IMR-90 (cell line): ENCODE results near the gene LDLRAD4. TPM values are rescaled to one million over a fixed set of nuclear protein-coding genes. Genes with fewer than 3 reads are reported as not detected.
A peak's percentile ranks its signal among the peaks of the same experiment; 100 is the strongest.

Experiments
- ATAC-seq: fragments of 200-7000 bp; cut with Tn5 transposase; 2 replicates; pipeline ENCODE4 v1.9.1; 2020; ENCODE audit warnings: low read depth, mild to moderate bottlenecking, moderate library complexity
- BruUV-seq: library from RNA; stranded (reverse); fragments of 400-500 nt; replicated peaks from 2 replicates; lab custom pipeline; 2021; lab: Mats Ljungman, UMichigan
- CTCF ChIA-PET: fragments of 300-600 bp; formaldehyde crosslinking; extraction: SDS; loops from one replicate; lab custom pipeline; 2021; ENCODE audit warnings: antibody characterized with exemption; lab: Yijun Ruan, JAX
- POLR2A ChIA-PET: fragments of 300-600 bp; sonication (Branson Sonifier 250); formaldehyde crosslinking; loops from one replicate; lab custom pipeline; 2022; ENCODE audit warnings: antibody characterized with exemption; ENCODE audit not compliant: unreplicated experiment; lab: Charles Lee
- DNase-seq: peaks from one replicate; pipeline ENCODE4 v3.0.0; 2013
- H2AFZ ChIP-seq: replicated peaks from 2 replicates; pipeline ENCODE3; 2013; ENCODE audit warnings: low read length, mild to moderate bottlenecking; ENCODE audit not compliant: poor library complexity
- H2AK5ac ChIP-seq: 2 replicates; pipeline ENCODE4 v1.6.1; 2013; ENCODE audit warnings: low read depth, low read length, inconsistent platforms
- H2AK9ac ChIP-seq: replicated peaks from 2 replicates; pipeline ENCODE3; 2013; ENCODE audit warnings: mild to moderate bottlenecking, low read depth, low read length, moderate library complexity; ENCODE audit not compliant: poor library complexity
- H2BK120ac ChIP-seq: 2 replicates; pipeline ENCODE4 v1.6.1; 2013; ENCODE audit warnings: low read depth, low read length, inconsistent platforms
- H2BK15ac ChIP-seq: 3 replicates; pipeline ENCODE4 v1.6.1; 2013; ENCODE audit warnings: low read depth, low read length, inconsistent platforms
- H2BK20ac ChIP-seq: 2 replicates; pipeline ENCODE4 v1.6.1; 2013; ENCODE audit warnings: low read depth, mild to moderate bottlenecking, inconsistent platforms, low read length, moderate library complexity
- H2BK5ac ChIP-seq: 2 replicates; pipeline ENCODE4 v1.6.1; 2013; ENCODE audit warnings: mild to moderate bottlenecking, low read depth, low read length, inconsistent platforms; ENCODE audit not compliant: poor library complexity, severe bottlenecking
- H3K14ac ChIP-seq: replicated peaks from 2 replicates; pipeline ENCODE4 v1.6.1; 2013; ENCODE audit warnings: low read depth, low read length, inconsistent platforms
- H3K18ac ChIP-seq: 2 replicates; pipeline ENCODE4 v1.6.1; 2013; ENCODE audit warnings: low read depth, low read length, control low read depth
- H3K23ac ChIP-seq: 2 replicates; pipeline ENCODE4 v1.6.1; 2013; ENCODE audit warnings: low read depth, low read length, inconsistent platforms
- H3K27ac ChIP-seq: 2 replicates; pipeline ENCODE4 v1.5.1; 2013; ENCODE audit warnings: mild to moderate bottlenecking, control low read depth, low read length; ENCODE audit not compliant: insufficient read depth
- H3K27me3 ChIP-seq: 2 replicates; pipeline ENCODE4 v1.6.1; 2013; ENCODE audit warnings: low read length; ENCODE audit not compliant: control insufficient read depth, insufficient read depth
- H3K36me3 ChIP-seq: 2 replicates; pipeline ENCODE4 v1.6.1; 2013; ENCODE audit warnings: low read length, mixed read lengths; ENCODE audit not compliant: control insufficient read depth, insufficient read depth
- H3K4ac ChIP-seq: 2 replicates; pipeline ENCODE4 v1.6.1; 2013; ENCODE audit warnings: low read depth, low read length, inconsistent platforms
- H3K4me1 ChIP-seq: 2 replicates; pipeline ENCODE4 v1.6.1; 2013; ENCODE audit warnings: low read length, mixed read lengths; ENCODE audit not compliant: control insufficient read depth, insufficient read depth
- H3K4me2 ChIP-seq: 2 replicates; pipeline ENCODE4 v1.6.1; 2013; ENCODE audit warnings: low read depth, mild to moderate bottlenecking, control low read depth, low read length, moderate library complexity
- H3K4me3 ChIP-seq: 2 replicates; pipeline ENCODE4 v1.5.1; 2013; ENCODE audit warnings: low read depth, mild to moderate bottlenecking, control low read depth, low read length, moderate library complexity; ENCODE audit not compliant: insufficient read depth
- H3K56ac ChIP-seq: 2 replicates; pipeline ENCODE4 v1.6.1; 2013; ENCODE audit warnings: low read length, inconsistent platforms; ENCODE audit not compliant: insufficient read depth; ENCODE audit errors: extremely low read depth
- H3K79me1 ChIP-seq, 2 experiments: 2 replicates each; pipeline ENCODE4 v1.6.1; 2013; ENCODE audit warnings: low read length in 2 of 2, inconsistent platforms in 1 of 2, low read depth in 1 of 2
- H3K9ac ChIP-seq: 2 replicates; pipeline ENCODE4 v1.6.1; 2013; ENCODE audit warnings: low read depth, low read length, control low read depth
- H3K9me1 ChIP-seq: 2 replicates; pipeline ENCODE4 v1.6.1; 2013; ENCODE audit warnings: low read length, inconsistent platforms; ENCODE audit not compliant: insufficient read depth
- H3K9me3 ChIP-seq: 2 replicates; pipeline ENCODE4 v1.6.1; 2013; ENCODE audit warnings: low read length; ENCODE audit not compliant: control insufficient read depth, insufficient read depth
- H4K20me1 ChIP-seq: 2 replicates; pipeline ENCODE4 v1.6.1; 2013; ENCODE audit warnings: low read length, inconsistent platforms; ENCODE audit not compliant: insufficient read depth
- H4K5ac ChIP-seq: 2 replicates; pipeline ENCODE4 v1.6.1; 2013; ENCODE audit warnings: mild to moderate bottlenecking, low read depth, low read length, control low read depth
- H4K8ac ChIP-seq, 2 experiments: 2 replicates each; pipeline ENCODE4 v1.6.1; 2013; ENCODE audit warnings: low read depth in 2 of 2, low read length in 2 of 2, control low read depth in 1 of 2, inconsistent platforms in 1 of 2
- H4K91ac ChIP-seq: 2 replicates; pipeline ENCODE4 v1.6.1; 2013; ENCODE audit warnings: low read depth, low read length, inconsistent platforms; ENCODE audit not compliant: insufficient read depth
- MAZ ChIP-seq: IDR thresholded peaks from 2 replicates; pipeline ENCODE4 v1.6.1; 2012; ENCODE audit warnings: low read depth, mild to moderate bottlenecking, low read length, improper control_type of control experiment, moderate library complexity, borderline replicate concordance
- POLR2A ChIP-seq: IDR thresholded peaks from 2 replicates; pipeline ENCODE4 v1.6.1; 2012; ENCODE audit warnings: mild to moderate bottlenecking, low read depth, low read length
- RAD21 ChIP-seq: IDR thresholded peaks from 2 replicates; pipeline ENCODE4 v1.6.1; 2012; ENCODE audit warnings: low read length, improper control_type of control experiment
- RFX5 ChIP-seq: IDR thresholded peaks from 2 replicates; pipeline ENCODE4 v1.8.0; 2012; ENCODE audit warnings: low read depth, mild to moderate bottlenecking, low read length, moderate library complexity
- WGBS, 2 experiments: methylation state at CpG; one replicate each; pipeline versions ENCODE4 v1.1.5 to v1.1.7; 2013; ENCODE audit warnings: missing lambda C conversion rate in 2 of 2; ENCODE audit not compliant: insufficient read length in 1 of 2; ENCODE audit errors: extremely low coverage in 2 of 2; 5-methylcytosine and 5-hydroxymethylcytosine counted together
- dilution Hi-C: fragments of 300-500 bp; cut with HindIII; formaldehyde crosslinking; loops from one replicate; pipeline ENCODE4 v1.14.3; 2018; ENCODE audit warnings: low sequenced_read_pairs; ENCODE audit not compliant: unreplicated experiment
- in situ Hi-C: fragments of 300-500 bp; cut with MboI; formaldehyde crosslinking; loops from 3 replicates; pipeline ENCODE4 v1.14.3; 2019; ENCODE audit warnings: low sequenced_read_pairs, inconsistent platforms, mixed read lengths
- intact Hi-C: fragments of 100-400 bp; cut with micrococcal nuclease; formaldehyde crosslinking; loops from 2 replicates; pipeline ENCODE4 v1.10.0; 2022
- polyA plus RNA-seq, 3 experiments: library from polyadenylated mRNA; depleted of rRNA; stranded (reverse); fragments of >200 nt; gene quantifications; 2 replicates each; pipeline ENCODE4 v1.2.3, GENCODE V29; 2012; ENCODE audit warnings: low replicate concordance in 1 of 3
- total RNA-seq: library from RNA; depleted of rRNA; stranded (reverse); fragments of >200 nt; gene quantifications from 2 replicates; pipeline ENCODE4 v1.2.3, GENCODE V29; 2012
- TF ChIP-seq, protein P1 (sequence below): conservative IDR thresholded peaks from 2 replicates; pipeline ENCODE4 v1.5.1; 2012; ENCODE audit warnings: mild to moderate bottlenecking, low read depth, low read length, improper control_type of control experiment

The LDLRAD4 gene
- total and polyA plus RNA-seq, 2 of the 4 experiments (the other 2 are of a cell fraction), result not detected

DNA sequence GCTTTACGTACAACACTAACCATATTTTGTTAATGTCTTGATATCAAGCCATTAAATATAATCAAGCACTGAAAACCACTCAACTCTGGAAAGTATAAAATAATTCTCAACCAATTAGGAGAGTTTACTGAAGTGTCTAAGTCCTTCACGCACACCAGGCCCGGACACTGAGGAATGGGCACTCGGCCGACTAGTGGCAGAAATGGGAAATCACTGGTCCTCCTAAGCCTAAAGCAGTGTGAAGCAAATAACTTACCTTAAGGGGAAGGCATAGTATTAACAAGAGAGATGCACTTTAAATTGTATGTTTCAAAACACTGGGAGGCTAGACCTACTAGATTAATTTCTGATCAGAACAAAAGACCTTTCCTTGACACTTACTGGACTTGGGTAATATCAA is 462.1 kb downstream of the LDLRAD4 start:
- H3K9ac ChIP-seq, result no peak overlapping the region
- H3K14ac ChIP-seq, result no peak overlapping the region
- no peaks in the 10 kb centered on the region for H3K4me1 ChIP-seq
- BruUV-seq, result no TSS peak
- no peak overlapping the region for H3K56ac ChIP-seq
- no peak for TF ChIP-seq POLR2A
- no peak for TF ChIP-seq RFX5
- TF ChIP-seq MAZ, result no peak
- TF ChIP-seq RAD21, result no peak
- TF ChIP-seq, protein P1, sequence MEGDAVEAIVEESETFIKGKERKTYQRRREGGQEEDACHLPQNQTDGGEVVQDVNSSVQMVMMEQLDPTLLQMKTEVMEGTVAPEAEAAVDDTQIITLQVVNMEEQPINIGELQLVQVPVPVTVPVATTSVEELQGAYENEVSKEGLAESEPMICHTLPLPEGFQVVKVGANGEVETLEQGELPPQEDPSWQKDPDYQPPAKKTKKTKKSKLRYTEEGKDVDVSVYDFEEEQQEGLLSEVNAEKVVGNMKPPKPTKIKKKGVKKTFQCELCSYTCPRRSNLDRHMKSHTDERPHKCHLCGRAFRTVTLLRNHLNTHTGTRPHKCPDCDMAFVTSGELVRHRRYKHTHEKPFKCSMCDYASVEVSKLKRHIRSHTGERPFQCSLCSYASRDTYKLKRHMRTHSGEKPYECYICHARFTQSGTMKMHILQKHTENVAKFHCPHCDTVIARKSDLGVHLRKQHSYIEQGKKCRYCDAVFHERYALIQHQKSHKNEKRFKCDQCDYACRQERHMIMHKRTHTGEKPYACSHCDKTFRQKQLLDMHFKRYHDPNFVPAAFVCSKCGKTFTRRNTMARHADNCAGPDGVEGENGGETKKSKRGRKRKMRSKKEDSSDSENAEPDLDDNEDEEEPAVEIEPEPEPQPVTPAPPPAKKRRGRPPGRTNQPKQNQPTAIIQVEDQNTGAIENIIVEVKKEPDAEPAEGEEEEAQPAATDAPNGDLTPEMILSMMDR, result peak; percentile 28
- DNase-seq (no peak), ATAC-seq (peak; percentile 69)
- no peak overlapping the region for H2AK9ac ChIP-seq
- ChIA-PET CTCF (interaction anchor here (1.0 kb wide), 1 partner anchor 21 kb away, joined by 3 read pairs; no protein-coding TSS in a partner anchor), POLR2A (no interaction called here)
- H3K79me1 ChIP-seq, result peaks cover 12 to 15% of the 10 kb centered on the region in 2 experiments; a peak in 3 of 4 replicates
- no peak overlapping the region for H3K4me2 ChIP-seq
- H4K5ac ChIP-seq, result no peak overlapping the region
- no peak overlapping the region for H4K8ac ChIP-seq
- H3K9me3 ChIP-seq, result no peaks in the 10 kb centered on the region; the same call in 1 of the 2 replicates
- H4K91ac ChIP-seq, result no peak overlapping the region
- in situ Hi-C loops (no loop called here), intact Hi-C loops (no loop called here), dilution Hi-C loops (no loop called here)
- no peaks in the 10 kb centered on the region for H3K27me3 ChIP-seq
- H2BK120ac ChIP-seq, result no peak overlapping the region
- H3K4ac ChIP-seq, result no peak overlapping the region
- H3K23ac ChIP-seq, result no peak overlapping the region
- H3K18ac ChIP-seq, result no peak overlapping the region
- H3K9me1 ChIP-seq, result no peaks in the 10 kb centered on the region
- H2AK5ac ChIP-seq, result no peak overlapping the region
- H2BK20ac ChIP-seq, result no peak overlapping the region
- no peak overlapping the region for H3K27ac ChIP-seq
- WGBS, 2 experiments, result 52% methylated on average over 4 of the region's 5 CpGs; no CpG with 5 or more reads in 1 of the 2 experiments
- H2AFZ ChIP-seq, result no peak overlapping the region
- peaks cover 5% of the 10 kb centered on the region for H3K36me3 ChIP-seq
- no peaks in the 10 kb centered on the region; the same call in 1 of the 2 replicates for H4K20me1 ChIP-seq
- no peak overlapping the region for H3K4me3 ChIP-seq
- no peak overlapping the region for H2BK15ac ChIP-seq
- no peak overlapping the region for H2BK5ac ChIP-seq
